Measurements from ENCODE around the gene CHCHD2. TPM values are rescaled to one million over a fixed set of nuclear protein-coding genes. Genes with fewer than 3 reads are reported as not detected.

The CHCHD2 gene
- total and polyA plus RNA-seq, 9 of the 15 experiments (the other 6 are each of a cell fraction or from before 2014, with no cell fraction given) = 145 to 1,044 (median 648) TPM

- TF ChIP-seq MITF (IDR thresholded peaks at IDR 0.05) (no peak; the same call in 1 of the 2 replicates), XRCC4 (IDR thresholded peaks at IDR 0.05; ENCODE audit: extremely low read depth, insufficient read depth, insufficient read length) (no peak), DDX20 (tag; IDR thresholded peaks at IDR 0.05; ENCODE audit: low read depth) (no peak), ATF3 (IDR thresholded peaks at IDR 0.05) (peak; percentile 67), ATF3 (CRISPR knock-in tag; conservative IDR thresholded peaks at IDR 0.05) (no peak), GTF3C2 (IDR thresholded peaks at IDR 0.05; ENCODE audit: borderline replicate concordance, extremely low read depth, insufficient read length) (no peak), KDM5B (IDR thresholded peaks at IDR 0.05; ENCODE audit: insufficient replicate concordance, low read depth, low read length) (peak; percentile 70), ZNF311 (CRISPR knock-in tag; IDR thresholded peaks at IDR 0.05) (no peak), ZNF609 (CRISPR knock-in tag; IDR thresholded peaks at IDR 0.05; ENCODE audit: borderline replicate concordance) (0 out of 2 replicates have a peak, but pooled peaks have one; percentile 31), ARID4B (CRISPR knock-in tag; IDR thresholded peaks at IDR 0.05) (no peak; the same call in 1 of the 2 replicates)
Measured at GRCh38 chr7:56063882-56064625, 42.2 kb downstream of the CHCHD2 start, which contains the start of gene SUMF2 (continued).

All from K562 (cell line).